ENCODE results near the gene OR5AK2. TPM values are rescaled to one million over a fixed set of nuclear protein-coding genes. Genes with fewer than 3 reads are reported as not detected.

OR5AK2 gene
- total RNA-seq, 1 experiment from 2014 or later, result not detected

DNA sequence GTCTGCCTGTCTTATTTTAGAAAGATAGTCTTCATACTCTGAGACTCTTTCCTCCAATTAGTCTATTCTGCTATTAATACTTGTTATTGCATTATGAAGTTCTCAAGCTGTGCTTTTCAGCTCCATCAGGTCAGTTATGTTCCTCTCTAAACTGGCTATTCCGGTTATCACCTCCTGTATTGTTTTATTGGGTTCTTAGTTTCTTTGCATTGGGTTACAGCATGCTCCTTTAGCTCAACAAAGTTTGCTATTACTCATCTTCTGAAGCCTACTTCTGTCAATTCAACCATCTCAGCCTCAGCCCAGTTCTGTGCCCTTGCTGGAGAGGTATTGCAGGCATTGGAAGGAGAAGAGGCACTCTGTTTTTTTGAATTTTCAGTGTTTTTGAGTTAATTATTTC, 21.0 kb upstream of the OR5AK2 start:
- DNase-seq, result no peak
- H2BK20ac ChIP-seq (ENCODE audit: low read depth, low read length, poor library complexity, severe bottlenecking), result no peak overlapping the region
- no peaks in the 10 kb centered on the region; the same call in 1 of the 2 replicates for H3K27me3 Mint-ChIP-seq (ENCODE audit: low read depth)
- H4K8ac ChIP-seq (replicated peaks; ENCODE audit: insufficient read length, low read depth, low read length), result no peak overlapping the region
- no peak overlapping the region for H3K27ac ChIP-seq (ENCODE audit: insufficient read length, low read depth, low read length)
- H4K20me1 ChIP-seq (ENCODE audit: control insufficient read depth, insufficient read depth, insufficient read length), result no peaks in the 10 kb centered on the region
- H3K4me1 Mint-ChIP-seq, result no peaks in the 10 kb centered on the region
- H3K4ac ChIP-seq (ENCODE audit: low read depth, low read length), result no peak overlapping the region
- peaks cover 32 to 44% of the 10 kb centered on the region in 2 experiments for H3K9me3 Mint-ChIP-seq
- no peak overlapping the region for H2AK5ac ChIP-seq (ENCODE audit: insufficient read length, low read length)
- no peak overlapping the region for H3K27ac Mint-ChIP-seq
- no peak overlapping the region for H3T11ph ChIP-seq (ENCODE audit: low read length)
- H3K27me3 ChIP-seq (ENCODE audit: insufficient read depth, low read length), result no peaks in the 10 kb centered on the region
- TF ChIP-seq, protein P1, sequence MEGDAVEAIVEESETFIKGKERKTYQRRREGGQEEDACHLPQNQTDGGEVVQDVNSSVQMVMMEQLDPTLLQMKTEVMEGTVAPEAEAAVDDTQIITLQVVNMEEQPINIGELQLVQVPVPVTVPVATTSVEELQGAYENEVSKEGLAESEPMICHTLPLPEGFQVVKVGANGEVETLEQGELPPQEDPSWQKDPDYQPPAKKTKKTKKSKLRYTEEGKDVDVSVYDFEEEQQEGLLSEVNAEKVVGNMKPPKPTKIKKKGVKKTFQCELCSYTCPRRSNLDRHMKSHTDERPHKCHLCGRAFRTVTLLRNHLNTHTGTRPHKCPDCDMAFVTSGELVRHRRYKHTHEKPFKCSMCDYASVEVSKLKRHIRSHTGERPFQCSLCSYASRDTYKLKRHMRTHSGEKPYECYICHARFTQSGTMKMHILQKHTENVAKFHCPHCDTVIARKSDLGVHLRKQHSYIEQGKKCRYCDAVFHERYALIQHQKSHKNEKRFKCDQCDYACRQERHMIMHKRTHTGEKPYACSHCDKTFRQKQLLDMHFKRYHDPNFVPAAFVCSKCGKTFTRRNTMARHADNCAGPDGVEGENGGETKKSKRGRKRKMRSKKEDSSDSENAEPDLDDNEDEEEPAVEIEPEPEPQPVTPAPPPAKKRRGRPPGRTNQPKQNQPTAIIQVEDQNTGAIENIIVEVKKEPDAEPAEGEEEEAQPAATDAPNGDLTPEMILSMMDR (conservative IDR thresholded peaks at IDR 0.05), result no peak
- no peaks in the 10 kb centered on the region for H3K23me2 ChIP-seq (ENCODE audit: insufficient read length, low read depth, low read length, poor library complexity, severe bottlenecking)
- no peak overlapping the region for H4K91ac ChIP-seq (ENCODE audit: insufficient read length, low read depth, low read length)
- no peak overlapping the region for H3K14ac ChIP-seq (ENCODE audit: insufficient read depth, low read length)
- H4K5ac ChIP-seq (ENCODE audit: insufficient read length, low read depth, low read length), result no peak overlapping the region
- H3K9ac ChIP-seq (ENCODE audit: extremely low read depth, insufficient read length, low read length), result no peak overlapping the region
- no peaks in the 10 kb centered on the region for H3K4me1 ChIP-seq (ENCODE audit: insufficient read depth, low read length)
- peaks cover 6% of the 10 kb centered on the region for H3K9me3 ChIP-seq (ENCODE audit: control insufficient read depth, low read depth, low read length)
- no peak overlapping the region for H3K4me2 ChIP-seq (ENCODE audit: insufficient read depth, insufficient read length, low read length)
- H2BK12ac ChIP-seq (ENCODE audit: insufficient read length, low read depth, low read length), result no peak overlapping the region
- H2BK5ac ChIP-seq (ENCODE audit: insufficient read length, low read length), result no peak overlapping the region
- H3K79me2 ChIP-seq (ENCODE audit: insufficient read depth, low read length), result no peaks in the 10 kb centered on the region
- H3K18ac ChIP-seq (ENCODE audit: insufficient read length, low read depth, low read length), result no peak overlapping the region
- peaks cover 0 to 3% (median 0%) of the 10 kb centered on the region in 3 experiments; a peak in 2 of 7 replicates for H3K36me3 Mint-ChIP-seq (ENCODE audit: insufficient read depth in 1 of 3, low read depth in 3 of 3)
- no peak overlapping the region for H2BK120ac ChIP-seq (ENCODE audit: low read depth, low read length, poor library complexity, severe bottlenecking)
- H3K23ac ChIP-seq (ENCODE audit: insufficient read length, low read depth, low read length), result no peak overlapping the region
- H2BK15ac ChIP-seq (ENCODE audit: low read depth, low read length), result no peak overlapping the region
- no peaks in the 10 kb centered on the region for H3K79me1 ChIP-seq (ENCODE audit: insufficient read depth, low read depth, low read length, poor library complexity, severe bottlenecking)
- H2AFZ ChIP-seq (ENCODE audit: low read length), result no peak overlapping the region
- WGBS (ENCODE audit: extremely low coverage, insufficient read length, low lambda C conversion rate), result no CpG with 5 or more reads among the region's 1 CpG
- H3K56ac ChIP-seq (ENCODE audit: insufficient read length, low read depth, low read length), result no peak overlapping the region
- no peak overlapping the region for H3K4me3 Mint-ChIP-seq

Measured in H9 (cell line).